ENCODE data around the gene WBP1L. TPM values are rescaled to one million over a fixed set of nuclear protein-coding genes. Genes with fewer than 3 reads are reported as not detected.
"Not testable (repeated sequence)": the region's sequence is repeated elsewhere in the genome, so short reads cannot be mapped to it uniquely, and the experiment has no call there.

WBP1L gene
- polyA plus RNA-seq (ENCODE audit: insufficient read length in 3 of 3), result 10 to 100 TPM; 44.3 to 45.4 (median 45.4) TPM

DNA sequence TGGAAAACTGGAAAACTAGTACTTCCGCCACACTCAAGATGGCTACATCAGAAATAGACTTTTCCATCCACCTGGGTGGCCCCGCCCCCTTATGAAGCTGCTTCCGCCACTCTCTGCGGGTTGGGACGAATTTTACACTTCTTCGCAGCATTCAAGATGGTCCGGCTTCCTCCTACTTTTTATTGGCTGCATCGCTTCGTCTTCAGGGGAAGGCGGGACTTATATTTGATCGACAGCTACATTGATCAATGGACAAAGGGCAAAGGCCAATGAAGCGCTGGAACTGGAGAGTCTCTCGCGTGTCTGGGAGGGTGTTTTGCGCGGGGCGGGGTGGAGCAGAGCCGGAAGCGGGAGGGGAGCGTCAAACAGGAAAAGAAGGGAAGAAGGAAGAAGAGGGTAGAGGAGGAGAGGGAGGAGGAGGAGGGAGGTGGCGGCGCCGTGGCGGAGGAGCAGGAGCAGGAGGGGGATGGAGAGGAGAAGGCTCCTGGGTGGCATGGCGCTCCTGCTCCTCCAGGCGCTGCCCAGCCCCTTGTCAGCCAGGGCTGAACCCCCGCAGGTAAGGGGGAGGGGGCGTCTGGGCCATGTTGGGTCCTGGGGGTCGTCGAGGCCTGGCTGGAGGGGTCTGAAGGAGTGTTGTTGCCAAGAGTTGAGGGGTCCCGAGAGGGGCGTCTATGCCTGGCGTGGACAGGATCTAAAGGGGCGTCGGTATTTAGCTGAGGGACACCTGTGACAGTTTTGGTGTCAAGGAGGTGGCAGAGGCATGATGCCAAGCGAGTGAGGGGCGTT lies at the start of gene WBP1L:
Gene WBP1L (plus strand): TSS at position 361 of the 786 bp plus-strand sequence. CDS start 106 bp downstream, at position 467.
- peak; percentile 99 to 100 (median 100) for DNase-seq (ENCODE audit: low read depth in 3 of 3, low spot score in 2 of 3)

DNA sequence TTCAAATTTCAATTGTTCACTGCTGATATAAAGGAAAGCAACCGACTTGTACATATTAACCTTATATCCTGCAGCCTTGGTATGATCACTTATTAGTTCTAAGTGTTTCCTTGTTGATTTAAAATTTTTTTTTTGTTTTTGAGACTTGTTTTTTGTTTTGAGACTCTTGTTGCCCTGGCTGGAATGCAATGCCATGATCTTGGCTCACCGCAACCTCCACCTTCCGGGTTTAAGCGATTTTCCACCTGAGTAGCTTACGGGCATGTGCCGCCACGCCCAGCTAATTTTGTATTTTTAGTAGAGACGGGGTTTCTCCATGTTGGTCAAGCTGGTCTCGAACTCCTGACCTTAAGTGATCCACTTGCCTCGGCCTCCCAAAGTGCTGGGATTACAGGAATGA lies 48.3 kb upstream of the WBP1L start:
- DNase-seq (ENCODE audit: low read depth in 3 of 3, low spot score in 2 of 3), result not testable (repeated sequence)

DNA sequence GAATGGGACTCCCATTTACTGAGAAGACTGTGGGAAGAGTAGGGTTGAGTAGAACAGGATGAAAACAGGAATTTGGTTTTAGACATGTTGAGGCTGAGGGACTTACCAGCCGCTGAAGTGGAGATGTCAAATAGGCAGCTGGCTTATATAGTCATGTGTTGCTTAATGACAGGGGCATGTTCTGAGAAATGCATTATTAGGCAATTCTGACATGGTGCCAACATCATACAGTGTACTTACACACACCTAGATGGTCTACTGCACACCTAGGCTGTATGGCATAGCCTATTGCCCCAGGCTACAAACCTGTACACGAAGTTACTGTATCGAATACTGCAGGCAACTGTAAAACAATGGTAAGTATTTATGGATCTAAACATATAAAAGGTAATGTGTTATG lies 47.0 kb upstream of the WBP1L start:
- DNase-seq (ENCODE audit: low read depth in 3 of 3, low spot score in 2 of 3), result no peak

DNA sequence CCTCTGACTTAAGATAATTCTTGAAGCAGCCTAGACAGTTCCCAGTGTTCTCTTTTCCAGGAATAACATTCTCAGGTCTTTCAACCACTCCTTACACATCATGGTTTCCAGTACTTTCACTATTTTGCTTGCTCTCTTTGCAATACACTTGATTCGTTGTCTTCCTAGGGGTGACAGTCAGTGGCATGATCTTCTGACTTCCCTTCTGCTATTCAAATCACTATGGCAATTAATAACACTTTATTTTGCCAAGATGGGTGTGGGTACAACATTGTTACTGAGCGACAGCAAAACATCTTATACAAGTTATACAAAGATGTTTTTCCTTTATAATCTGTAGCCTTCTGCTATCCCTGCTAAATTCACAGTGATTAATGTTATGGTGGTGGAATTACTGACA lies 44.9 kb upstream of the WBP1L start:
- no peak for DNase-seq (ENCODE audit: low read depth in 3 of 3, low spot score in 2 of 3)

DNA sequence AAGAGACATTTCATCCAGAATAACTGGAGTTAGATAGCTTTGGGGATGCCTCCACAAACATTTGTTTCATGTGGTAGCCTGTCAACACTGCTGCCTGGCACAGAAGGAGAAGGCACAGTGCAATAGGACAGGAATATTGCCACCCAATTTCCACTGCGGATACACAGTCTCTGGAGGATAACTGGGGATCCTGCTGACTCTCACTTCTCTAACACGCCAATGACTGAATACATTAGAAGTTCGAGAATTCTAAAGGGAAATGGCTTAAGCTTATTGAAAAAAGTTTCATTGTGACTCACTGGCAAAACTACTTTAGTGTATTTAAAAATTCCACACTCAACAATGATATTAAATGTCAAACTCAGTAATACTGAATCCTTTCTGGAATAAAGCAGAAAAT lies 42.5 kb upstream of the WBP1L start:
- no peak for DNase-seq (ENCODE audit: low read depth in 3 of 3, low spot score in 2 of 3)

DNA sequence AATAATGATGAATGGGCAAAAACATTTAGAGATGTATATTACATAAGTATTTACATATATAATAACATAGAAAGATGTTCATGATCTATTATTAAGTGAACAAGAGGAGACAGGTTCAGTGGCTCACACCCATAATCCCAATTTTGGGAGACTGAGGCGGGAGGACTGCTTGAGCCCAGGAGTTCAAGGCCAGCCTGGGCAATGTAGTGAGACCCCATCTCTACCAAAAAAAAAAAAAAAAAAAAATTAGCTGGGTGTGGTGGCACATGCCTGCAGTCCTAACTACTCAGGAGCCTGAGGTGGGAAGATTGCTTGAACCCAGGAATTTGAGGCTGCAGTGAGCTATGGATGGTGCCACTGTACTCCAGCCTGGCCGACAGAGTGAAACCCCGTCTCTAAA lies 42.0 kb upstream of the WBP1L start:
- DNase-seq (ENCODE audit: low read depth in 3 of 3, low spot score in 2 of 3), result no peak

DNA sequence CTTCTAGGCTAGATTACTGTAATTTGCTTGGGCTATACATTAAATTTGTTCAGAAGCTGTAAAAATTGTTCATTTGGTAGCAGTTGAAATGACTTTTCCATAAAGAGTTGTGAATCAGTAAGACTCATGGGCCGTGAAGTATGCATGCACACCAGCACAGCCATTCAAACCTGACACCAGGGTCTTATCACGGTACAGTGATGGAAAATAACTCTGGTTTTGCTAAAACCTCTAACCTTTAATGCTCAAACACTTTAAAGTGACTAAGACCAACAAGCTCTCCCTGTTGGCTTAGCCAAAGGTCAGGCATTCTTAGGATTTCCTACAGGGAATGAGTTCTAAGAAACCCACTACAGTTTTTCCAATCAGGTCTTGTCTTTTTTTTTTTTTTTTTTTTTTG lies 41.0 kb upstream of the WBP1L start:
- DNase-seq (ENCODE audit: low read depth in 3 of 3, low spot score in 2 of 3), result no peak

DNA sequence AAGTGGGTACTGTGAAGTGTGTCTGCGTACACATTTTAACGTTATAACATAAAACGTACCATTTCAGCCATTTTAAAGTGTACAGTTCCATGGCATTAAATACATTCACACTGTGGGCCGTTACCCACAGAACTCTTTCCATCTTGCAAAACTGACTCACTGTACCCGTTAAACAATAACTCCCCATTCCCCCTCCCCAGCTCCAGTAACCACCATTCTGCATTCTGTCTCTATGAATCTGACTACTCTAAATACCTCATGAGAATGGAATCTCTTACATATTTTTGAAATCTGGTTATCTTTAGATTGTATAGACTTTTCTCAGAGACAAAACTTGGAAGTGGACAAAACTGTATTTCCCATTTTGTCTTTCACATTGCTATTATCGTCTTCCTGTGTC lies 38.8 kb upstream of the WBP1L start:
- no peak for DNase-seq (ENCODE audit: low read depth in 3 of 3, low spot score in 2 of 3)

DNA sequence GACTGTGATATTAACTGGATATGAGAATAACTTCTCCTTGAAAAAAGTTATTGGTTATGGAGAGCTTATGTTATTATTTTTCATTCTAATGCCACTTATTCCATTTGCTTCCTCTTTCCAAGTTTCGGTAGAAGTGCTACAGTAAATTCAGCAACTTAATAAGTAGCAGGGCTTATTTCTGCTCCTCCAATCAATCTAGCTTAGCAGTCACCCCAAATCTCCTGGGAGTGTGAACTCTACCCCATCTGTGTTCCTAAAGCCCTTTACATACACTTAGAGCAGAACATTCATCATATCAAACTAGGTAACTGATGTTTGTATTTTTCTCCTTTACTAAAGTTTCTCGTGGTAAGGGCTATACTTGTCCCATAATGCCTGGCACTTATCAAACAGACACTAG lies 38.2 kb upstream of the WBP1L start:
- DNase-seq (ENCODE audit: low read depth in 3 of 3, low spot score in 2 of 3), result no peak

DNA sequence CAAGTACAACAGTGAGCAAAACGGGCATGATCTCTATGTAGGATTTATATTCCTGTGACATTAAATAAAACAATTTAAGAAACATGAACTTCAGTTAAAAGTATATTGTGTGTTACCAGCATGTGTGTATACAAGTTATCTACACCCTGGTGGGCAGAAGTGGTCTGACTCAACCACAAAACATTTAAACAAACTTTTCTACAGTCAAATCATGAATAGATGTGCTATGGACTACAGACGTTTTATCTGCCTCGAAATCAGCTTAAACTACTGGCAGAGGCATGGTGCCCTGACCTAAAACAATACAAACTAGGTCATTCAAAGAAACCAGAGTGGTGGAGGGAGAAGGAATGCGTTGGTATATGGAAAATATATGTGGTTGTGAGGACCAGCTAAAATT lies 33.1 kb upstream of the WBP1L start:
- DNase-seq (ENCODE audit: low read depth in 3 of 3, low spot score in 2 of 3), result no peak

DNA sequence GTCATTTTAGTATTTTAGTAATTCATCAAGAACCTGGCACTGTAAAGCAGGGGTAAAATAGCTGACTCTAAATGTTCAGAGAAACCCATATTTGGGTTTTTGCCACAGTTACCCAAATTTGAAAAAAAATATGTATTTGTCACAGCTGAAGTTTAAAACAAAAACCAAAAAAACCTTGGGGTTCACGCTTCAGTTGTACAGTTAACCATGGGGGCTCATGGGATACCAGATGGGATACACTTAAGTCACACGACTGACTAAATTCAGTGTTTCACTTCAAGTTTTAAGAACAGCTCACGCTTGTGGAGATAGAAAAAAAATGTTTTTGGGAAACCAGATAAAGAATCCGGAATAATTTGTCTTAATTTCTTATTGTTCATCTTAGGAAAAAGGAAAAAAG lies 31.7 kb upstream of the WBP1L start:
- no peak for DNase-seq (ENCODE audit: low read depth in 3 of 3, low spot score in 2 of 3)

DNA sequence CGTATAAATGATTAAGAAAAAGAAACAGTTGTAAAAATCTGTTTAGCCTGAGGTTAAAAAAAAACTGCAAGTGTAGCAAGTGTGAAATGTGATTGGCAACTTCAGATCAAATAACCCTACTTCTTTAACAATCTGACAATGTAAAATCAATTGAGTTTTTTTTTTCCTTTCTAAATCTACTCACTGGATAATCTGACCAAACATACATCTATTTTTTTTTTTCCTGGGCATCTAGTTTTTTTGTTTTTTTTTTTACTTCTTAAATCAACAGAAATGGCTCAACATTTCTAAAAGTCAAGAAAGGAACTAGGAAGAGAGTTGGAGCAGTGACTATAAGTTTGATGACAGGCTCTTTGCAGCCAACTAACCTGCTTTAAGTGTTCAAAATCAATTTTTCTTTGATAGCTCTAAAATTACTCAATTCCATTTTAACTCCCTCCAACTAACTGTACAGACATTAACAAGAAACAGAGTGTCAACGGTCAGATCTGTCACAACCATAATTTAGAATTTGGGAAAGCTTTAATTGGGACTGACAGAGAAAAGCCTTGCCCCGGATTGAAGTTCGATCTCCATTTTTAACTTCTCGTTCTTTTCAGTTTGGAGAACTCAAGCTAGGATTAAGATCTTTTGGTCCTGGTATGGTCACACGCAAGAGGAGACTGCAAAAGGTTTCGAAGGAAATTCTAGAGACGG lies 30.8 kb upstream of the WBP1L start:
- DNase-seq (ENCODE audit: low read depth in 3 of 3, low spot score in 2 of 3), result no peak

DNA sequence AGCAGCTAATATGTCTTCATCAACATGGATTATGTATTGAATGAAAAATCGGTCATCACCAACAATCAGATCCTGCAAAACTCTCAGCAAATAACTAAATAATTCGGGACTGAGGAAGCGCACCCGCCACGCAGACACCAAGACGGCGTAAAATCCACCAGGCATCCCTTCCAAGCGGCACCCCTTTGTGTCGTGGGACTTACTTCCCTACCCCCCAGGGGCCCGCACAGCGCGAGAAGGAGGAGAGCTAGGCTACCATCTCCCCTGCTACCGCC lies 30.3 kb upstream of the WBP1L start:
- DNase-seq (ENCODE audit: low read depth in 3 of 3, low spot score in 2 of 3), result no peak

DNA sequence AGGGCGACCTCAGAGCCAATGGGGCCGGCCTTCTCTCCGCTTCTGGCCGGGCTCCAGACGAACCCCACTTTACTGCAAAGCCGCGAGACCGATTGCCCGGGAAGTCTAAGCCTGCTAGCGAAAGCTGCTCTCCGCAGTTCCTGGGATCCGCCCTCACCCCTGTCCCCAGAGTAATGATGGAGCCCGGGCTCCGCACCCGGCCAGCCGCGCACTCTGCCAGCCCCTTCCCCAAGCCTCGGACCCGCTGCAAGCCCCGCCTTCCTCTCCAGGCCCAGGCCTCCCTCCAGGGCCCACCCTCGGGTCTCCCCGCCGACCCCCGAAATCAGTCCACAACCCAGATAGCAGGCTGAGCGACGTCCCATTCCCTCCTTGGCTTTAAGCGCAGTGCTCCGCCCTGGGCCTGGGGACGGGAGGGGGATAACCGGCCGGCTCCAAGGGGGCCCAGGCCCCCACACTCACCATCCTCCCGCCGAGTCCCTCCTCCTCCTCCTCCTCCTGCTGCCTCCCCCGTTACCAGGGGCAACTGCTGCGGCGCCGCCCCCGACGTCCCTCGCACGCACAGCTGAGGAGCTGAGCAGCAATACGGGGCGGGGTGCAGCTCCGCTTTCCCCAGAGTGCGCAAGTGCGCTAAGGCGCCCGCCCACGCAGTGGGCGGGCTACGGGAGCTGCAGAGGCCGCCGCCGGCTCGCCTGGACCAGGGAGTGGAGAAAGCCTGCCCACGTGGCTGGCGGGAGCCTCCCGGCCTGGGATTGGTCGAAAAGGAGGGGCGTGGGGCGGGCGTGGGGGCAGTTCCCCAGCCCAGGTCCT lies 29.7 kb upstream of the WBP1L start, which contains the start of gene ARL3:
Gene ARL3 (minus strand): TSS at position 584 of the 807 bp plus-strand sequence. CDS start 122 bp downstream, at position 462.
- peak; percentile 93 to 99 (median 97) for DNase-seq (ENCODE audit: low read depth in 3 of 3, low spot score in 2 of 3)

DNA sequence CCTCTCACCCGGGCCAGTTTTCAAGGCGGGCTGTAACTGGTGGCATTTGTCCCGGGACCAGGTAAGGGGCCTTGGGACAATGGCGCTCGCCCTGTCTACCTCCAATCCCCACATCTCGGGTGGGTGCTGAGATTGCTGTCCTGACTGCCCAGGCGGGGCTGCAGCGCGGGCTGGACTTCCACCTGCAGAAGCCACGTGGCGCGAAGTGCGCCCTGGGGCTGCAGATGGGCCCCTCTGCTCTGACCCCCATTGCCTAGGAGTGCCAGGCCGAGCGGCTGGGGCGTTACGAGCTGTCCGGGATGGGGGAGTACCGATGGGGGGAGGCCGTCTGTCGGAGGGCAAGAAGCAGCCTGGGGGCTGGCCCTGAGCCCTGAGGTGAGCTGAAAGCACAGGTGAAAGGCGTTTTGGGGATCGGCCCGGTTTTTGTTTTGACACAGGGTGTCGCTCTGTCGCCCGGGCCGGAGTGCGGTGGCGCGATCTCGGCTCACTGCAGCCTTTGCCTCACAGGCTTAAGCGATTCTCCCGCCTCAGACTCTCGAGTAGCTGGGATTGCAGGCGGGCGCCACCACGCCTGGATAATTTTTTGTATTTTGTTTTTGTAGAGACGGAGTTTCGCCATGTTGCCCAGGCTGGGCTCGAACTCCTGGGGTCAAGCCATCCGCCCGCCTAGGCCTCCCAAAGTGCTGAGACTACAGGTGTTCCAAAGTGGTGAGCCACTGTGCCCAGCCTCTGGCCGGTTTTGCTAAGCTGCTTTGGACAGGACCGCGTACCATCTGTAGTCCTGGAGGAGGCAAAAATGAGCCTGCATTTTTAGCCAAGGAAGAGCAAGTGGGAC lies 28.9 kb upstream of the WBP1L start, which contains the start of gene SFXN2:
Gene SFXN2 (plus strand): TSS at position 16 of the 835 bp plus-strand sequence. CDS start 12,001 bp downstream, outside the sequence.
- no peak for DNase-seq (ENCODE audit: low read depth in 3 of 3, low spot score in 2 of 3)

DNA sequence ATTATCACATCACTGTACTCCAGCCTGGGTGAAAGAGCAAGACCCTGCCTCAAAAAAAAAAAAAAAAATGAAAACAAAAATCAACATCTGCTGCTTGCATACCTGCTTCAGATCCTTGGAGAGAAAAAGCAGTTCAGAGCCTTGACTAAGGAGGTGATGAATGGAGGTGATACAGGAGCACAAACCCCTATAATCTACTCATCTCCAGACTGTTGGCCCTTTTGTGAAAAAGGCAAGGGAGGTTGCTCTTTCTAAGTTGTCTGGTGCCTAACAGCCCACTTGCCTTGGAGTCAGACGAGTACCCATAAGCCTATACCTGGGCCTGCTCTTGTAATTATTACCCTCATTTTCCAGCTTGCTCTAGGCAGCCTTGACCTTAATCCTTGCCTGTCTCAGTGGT lies 27.9 kb upstream of the WBP1L start:
- no peak for DNase-seq (ENCODE audit: low read depth in 3 of 3, low spot score in 2 of 3)

DNA sequence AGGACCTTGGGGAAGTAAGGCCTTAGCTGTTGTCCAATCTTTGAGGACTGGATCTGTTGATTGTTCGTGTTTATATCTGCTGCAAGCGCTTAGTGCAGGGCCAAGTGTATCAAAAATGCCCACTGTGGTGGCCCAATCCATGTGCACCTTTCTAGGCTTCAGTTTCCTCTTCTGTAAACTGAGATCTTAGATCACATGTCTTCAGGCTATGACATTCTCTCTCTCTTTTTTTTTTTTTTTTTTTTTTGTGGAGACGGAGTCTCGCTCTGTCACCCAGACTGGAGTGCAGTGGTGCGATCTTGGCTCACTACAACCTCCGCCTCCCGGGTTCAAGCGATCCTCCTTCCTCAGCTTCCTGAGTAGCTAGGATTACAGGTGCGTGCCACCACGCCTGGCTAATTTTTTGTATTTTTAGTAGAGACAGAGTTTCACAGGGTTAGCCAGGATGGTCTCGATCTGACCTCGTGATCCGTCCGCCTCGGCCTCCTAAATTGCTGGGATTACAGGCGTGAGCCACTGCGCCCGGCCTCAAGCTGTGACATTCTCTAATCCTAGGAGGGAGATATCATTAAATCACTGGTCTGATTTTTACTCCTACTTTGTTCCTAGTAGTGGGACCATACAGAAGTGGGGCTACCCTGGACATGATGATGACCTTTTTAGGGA lies 26.7 kb upstream of the WBP1L start:
- not testable (repeated sequence) for DNase-seq (ENCODE audit: low read depth in 3 of 3, low spot score in 2 of 3)

DNA sequence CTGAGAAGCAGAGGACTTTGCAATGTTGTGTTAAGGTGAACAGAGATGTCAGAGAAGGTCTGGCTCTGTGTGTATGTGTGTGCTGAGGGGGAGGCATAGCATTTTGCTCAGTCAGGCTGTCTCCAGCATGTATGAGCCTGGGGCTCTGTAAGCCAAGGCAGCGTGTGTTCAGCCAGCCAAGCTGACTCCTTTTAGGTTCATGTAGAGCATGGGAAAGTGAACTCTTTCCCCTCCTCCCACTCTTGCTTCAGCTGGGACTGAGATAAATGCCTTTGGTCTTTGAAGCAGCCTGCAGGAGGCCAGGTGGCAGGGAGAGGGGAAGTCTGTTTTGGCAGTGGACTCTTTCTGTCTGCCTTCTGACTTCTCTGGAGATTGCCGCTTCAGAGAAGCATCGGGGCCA lies 25.5 kb upstream of the WBP1L start:
- DNase-seq (ENCODE audit: low read depth in 3 of 3, low spot score in 2 of 3), result peak in 1 of 3 donors; percentile 50

DNA sequence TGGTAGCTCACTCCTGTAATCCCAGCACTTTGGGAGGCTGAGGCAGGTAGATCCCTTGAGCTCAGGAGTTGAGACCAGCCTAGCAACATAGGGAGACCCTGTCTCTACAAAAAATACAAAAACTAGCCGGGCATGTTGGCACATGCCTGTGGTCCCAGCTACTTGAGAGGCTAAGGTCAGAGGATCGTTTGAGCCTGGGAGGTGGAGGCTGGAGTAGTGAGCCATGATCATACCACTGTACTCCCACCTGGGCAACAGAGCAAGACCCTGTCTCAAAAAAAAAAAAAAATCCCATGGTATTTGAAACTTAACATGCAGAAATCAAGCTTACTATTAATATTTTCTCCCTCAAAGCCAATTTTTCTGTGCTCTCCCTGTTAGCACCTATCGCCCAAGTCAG lies 23.4 kb upstream of the WBP1L start:
- no peak for DNase-seq (ENCODE audit: low read depth in 3 of 3, low spot score in 2 of 3)

DNA sequence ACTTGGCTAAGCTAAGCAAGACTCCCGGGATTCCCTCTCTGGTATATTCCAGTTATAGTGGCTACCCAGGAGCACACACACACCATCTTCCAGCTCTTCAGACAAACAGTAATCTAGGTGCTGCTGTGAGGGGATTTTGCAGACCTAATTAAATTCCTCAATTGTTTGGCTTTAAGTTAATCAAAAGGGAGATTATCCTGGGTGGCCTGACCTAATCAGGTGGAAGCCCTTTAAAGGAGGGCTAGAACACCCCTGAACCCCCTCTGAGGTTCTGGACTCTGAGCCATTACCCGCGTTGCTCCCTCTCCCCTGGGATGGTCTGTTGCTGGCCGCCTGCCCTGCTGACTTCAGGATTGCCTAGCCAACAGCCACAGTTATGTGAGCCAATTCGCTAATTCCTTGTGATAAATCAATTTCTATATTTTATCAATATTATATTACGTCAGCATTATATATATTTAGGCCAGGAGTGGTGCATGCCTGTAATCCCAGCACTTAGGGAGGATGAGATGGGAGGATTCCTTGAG lies 22.9 kb upstream of the WBP1L start:
- DNase-seq (ENCODE audit: low read depth in 3 of 3, low spot score in 2 of 3), result no peak

Data from right renal cortex interstitium (tissue), 3 donors.